GM12801 (cell line): ENCODE measurements around the gene TGM6.

ENCODE experiments used
- TF ChIP-seq, protein P1 (sequence below): IDR thresholded peaks from one replicate; pipeline ENCODE4 v1.5.1; 2011; ENCODE audit warnings: control low read depth; ENCODE audit not compliant: insufficient read length; ENCODE audit errors: extremely low read depth

Gene TGM6

DNA sequence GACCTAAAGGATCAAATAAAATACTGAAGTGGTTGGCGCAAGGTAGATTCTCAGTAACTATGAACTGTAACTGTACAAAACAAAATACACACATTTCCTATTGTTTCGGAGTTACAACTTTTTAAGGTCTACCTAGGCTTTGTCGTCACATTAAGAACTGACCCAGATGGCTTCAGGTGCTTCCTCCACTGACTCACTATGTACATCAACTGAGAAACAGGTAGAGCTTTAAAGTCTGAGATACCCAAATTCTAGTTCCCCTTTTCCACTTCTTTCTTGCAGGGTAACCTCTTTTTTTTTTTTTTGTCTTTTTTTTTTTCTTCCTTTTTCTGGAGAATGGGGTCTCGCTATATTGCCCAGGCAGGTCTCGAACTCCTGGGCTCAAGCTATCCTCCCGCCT lies 84.4 kb downstream of the TGM6 start:
- TF ChIP-seq, protein P1, sequence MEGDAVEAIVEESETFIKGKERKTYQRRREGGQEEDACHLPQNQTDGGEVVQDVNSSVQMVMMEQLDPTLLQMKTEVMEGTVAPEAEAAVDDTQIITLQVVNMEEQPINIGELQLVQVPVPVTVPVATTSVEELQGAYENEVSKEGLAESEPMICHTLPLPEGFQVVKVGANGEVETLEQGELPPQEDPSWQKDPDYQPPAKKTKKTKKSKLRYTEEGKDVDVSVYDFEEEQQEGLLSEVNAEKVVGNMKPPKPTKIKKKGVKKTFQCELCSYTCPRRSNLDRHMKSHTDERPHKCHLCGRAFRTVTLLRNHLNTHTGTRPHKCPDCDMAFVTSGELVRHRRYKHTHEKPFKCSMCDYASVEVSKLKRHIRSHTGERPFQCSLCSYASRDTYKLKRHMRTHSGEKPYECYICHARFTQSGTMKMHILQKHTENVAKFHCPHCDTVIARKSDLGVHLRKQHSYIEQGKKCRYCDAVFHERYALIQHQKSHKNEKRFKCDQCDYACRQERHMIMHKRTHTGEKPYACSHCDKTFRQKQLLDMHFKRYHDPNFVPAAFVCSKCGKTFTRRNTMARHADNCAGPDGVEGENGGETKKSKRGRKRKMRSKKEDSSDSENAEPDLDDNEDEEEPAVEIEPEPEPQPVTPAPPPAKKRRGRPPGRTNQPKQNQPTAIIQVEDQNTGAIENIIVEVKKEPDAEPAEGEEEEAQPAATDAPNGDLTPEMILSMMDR = no peak

DNA sequence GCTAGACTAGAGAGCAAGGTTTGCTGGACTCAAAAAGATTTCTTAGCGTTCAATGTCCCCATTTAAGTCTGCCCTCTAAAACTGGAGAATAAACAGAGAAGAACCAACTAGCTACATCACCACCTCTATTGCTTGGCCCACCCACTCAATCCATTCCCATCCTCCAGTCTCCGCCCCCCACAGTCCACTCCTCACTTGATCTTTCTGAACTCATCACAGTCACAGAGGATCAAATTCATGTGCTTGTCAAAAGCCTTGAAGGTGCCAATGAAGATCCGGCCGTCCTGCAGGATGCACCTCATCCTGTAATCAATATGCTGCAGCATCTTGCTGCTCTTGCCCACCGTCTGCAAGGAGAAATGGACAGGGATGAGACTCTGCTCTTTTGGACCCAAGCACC lies 86.7 kb downstream of the TGM6 start:
- TF ChIP-seq, protein P1 = no peak

- TF ChIP-seq, protein P1 = no peak
Observed at GRCh38 chr20:2468581-2469407, 88.1 kb downstream of the TGM6 start.

GRCh38 chr20:2469991-2470422 lies 89.3 kb downstream of the TGM6 start:
- TF ChIP-seq, protein P1 = no peak

GRCh38 chr20:2470423-2471193 lies 89.9 kb downstream of the TGM6 start, which contains the start of gene SNRPB:
Gene SNRPB (minus strand): TSS chr20:2470789. CDS start chr20:2470690, 99 bp downstream.
- TF ChIP-seq, protein P1 = no peak

DNA sequence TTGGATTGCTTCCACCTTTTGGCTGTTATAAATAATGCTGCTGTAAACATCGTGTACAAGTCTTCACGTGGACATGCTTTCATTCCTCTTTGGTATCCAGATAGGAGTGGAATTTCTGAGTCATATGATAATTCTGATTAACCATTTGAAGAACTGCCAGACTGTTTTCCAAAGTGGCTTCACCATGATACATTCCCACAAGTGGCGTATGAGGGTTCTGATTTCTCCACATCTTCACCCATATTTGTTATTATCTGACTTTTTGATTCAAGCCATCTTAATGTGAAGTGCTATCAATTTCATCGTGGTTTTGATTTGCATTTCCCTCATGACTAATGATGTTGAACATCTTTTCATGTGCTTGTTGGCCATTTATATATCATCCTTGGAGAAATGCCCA lies 92.8 kb downstream of the TGM6 start:
- TF ChIP-seq, protein P1 = no peak
